OCI-M1 (cell line): Measurements from ENCODE around the gene ZNF619.

Experiments
- DNase-seq: peaks from one replicate; lab custom pipeline; 2025; lab: John Stamatoyannopoulos, UW

The ZNF619 gene

GRCh38 chr3:40534283-40534682 is 57.4 kb downstream of the ZNF619 start:
- DNase-seq = no peak
